ENCODE measurements around the gene SFRP5.

SFRP5 gene

GRCh38 chr10:97785231-97785630, 13.4 kb upstream of the SFRP5 start:
- DNase-seq, result no peak

- DNase-seq, result no peak
Measured at GRCh38 chr10:97784200-97784810, 12.5 kb upstream of the SFRP5 start.

GRCh38 chr10:97782455-97783228, 10.8 kb upstream of the SFRP5 start:
- DNase-seq, result no peak

GRCh38 chr10:97781618-97782331, 10.0 kb upstream of the SFRP5 start:
- DNase-seq, result no peak

- no peak for DNase-seq
Measured at GRCh38 chr10:97780841-97781617, 9.2 kb upstream of the SFRP5 start.

- no peak for DNase-seq
Measured at GRCh38 chr10:97779975-97780374, 8.2 kb upstream of the SFRP5 start.

- DNase-seq, result no peak
Measured at GRCh38 chr10:97779492-97779891, 7.7 kb upstream of the SFRP5 start.

GRCh38 chr10:97778452-97779302, 6.9 kb upstream of the SFRP5 start:
- no peak for DNase-seq

- no peak for DNase-seq
Measured at GRCh38 chr10:97777143-97777542, 5.3 kb upstream of the SFRP5 start.

- DNase-seq, result no peak
Measured at GRCh38 chr10:97774811-97775294, 3.1 kb upstream of the SFRP5 start.

- no peak for DNase-seq
Measured at GRCh38 chr10:97773096-97773495, 1.3 kb upstream of the SFRP5 start.

GRCh38 chr10:97771055-97771891, 526 bp downstream of the SFRP5 start:
- DNase-seq, result no peak

GRCh38 chr10:97770255-97770654, 1.5 kb downstream of the SFRP5 start:
- DNase-seq, result no peak

- no peak for DNase-seq
Measured at GRCh38 chr10:97768322-97769315, 3.2 kb downstream of the SFRP5 start.

GRCh38 chr10:97766996-97767924, 4.5 kb downstream of the SFRP5 start:
- peak; percentile 32 for DNase-seq

GRCh38 chr10:97766106-97766810, 5.5 kb downstream of the SFRP5 start:
- no peak for DNase-seq

- DNase-seq, result peak; percentile 90
Measured at GRCh38 chr10:97765201-97765600, 6.6 kb downstream of the SFRP5 start.

GRCh38 chr10:97764519-97764931, 7.3 kb downstream of the SFRP5 start:
- peak; percentile 38 for DNase-seq

Data from NCI-H510A treated with DMSO at 0.1 percent for 48 hours (cell line).